Gastrocnemius medialis (tissue), 4 donors: ENCODE data around the gene OVOL1. TPM values are rescaled to one million over a fixed set of nuclear protein-coding genes. Genes with fewer than 3 reads are reported as not detected.
"Not testable (repeated sequence)": the region's sequence is repeated elsewhere in the genome, so short reads cannot be mapped to it uniquely, and the experiment has no call there.

Experiments
- ATAC-seq, 2 donors: fragments of 150-250 bp; one replicate each; pipeline ENCODE4 v1.9.1; 2016
- DNase-seq, 2 donors: peaks; one replicate each; pipeline ENCODE4 v3.0.0-alpha.2; 2019
- H3K27ac ChIP-seq, 4 donors: fragments of 200-600 bp; sonication (generic); 1 replicate in 1 of 4; 2 replicates in 3 of 4; pipeline ENCODE4 v1.5.1; 2016 to 2018; ENCODE audit warnings: mild to moderate bottlenecking in 2 of 4, moderate library complexity in 1 of 4
- H3K27me3 ChIP-seq, 3 donors: fragments of 200-600 bp; sonication (generic) in 2 of 3; 1 replicate in 1 of 3; 2 replicates in 2 of 3; pipeline versions ENCODE4 v1.5.1 to v1.6.0; 2016 to 2019; ENCODE audit warnings: mild to moderate bottlenecking in 1 of 3, moderate library complexity in 1 of 3
- H3K36me3 ChIP-seq, 2 donors: fragments of 200-600 bp; sonication (generic) in 1 of 2; one replicate each; pipeline ENCODE4 v1.5.1; 2017 to 2018
- H3K4me1 ChIP-seq, 2 donors: fragments of 200-600 bp; sonication (generic) in 1 of 2; one replicate each; pipeline ENCODE4 v1.5.1; 2016 to 2017; ENCODE audit warnings: mild to moderate bottlenecking in 2 of 2
- H3K4me3 ChIP-seq, 4 donors: fragments of 200-600 bp; sonication (generic) in 3 of 4; 1 replicate in 1 of 4; 2 replicates in 3 of 4; pipeline ENCODE4 v1.5.1; 2016 to 2019; ENCODE audit warnings: mild to moderate bottlenecking in 2 of 4
- H3K9me3 ChIP-seq, 3 donors: fragments of 200-600 bp; sonication (generic) in 2 of 3; 1 replicate in 1 of 3; 2 replicates in 2 of 3; pipeline ENCODE4 v1.5.1; 2016 to 2019
- CTCF ChIP-seq, 5 experiments: fragments of 450-650 bp in 3 of 5; fragments of 200-600 bp in 2 of 5; sonication (generic) in 2 of 5; IDR thresholded peaks in 4 of 5; conservative IDR thresholded peaks in 1 of 5; 1 replicate in 4 of 5; 2 replicates in 1 of 5; pipeline ENCODE4 v1.5.1; 2016 to 2019; ENCODE audit warnings: antibody characterized with exemption in 5 of 5, mild to moderate bottlenecking in 3 of 5, moderate library complexity in 3 of 5
- POLR2A ChIP-seq, 2 donors: fragments of 450-650 bp; IDR thresholded peaks; one replicate each; pipeline ENCODE4 v1.6.1; 2017; ENCODE audit warnings: antibody characterized with exemption in 2 of 2, mild to moderate bottlenecking in 2 of 2, moderate library complexity in 2 of 2
- in situ Hi-C, 4 donors: fragments of 200-750 bp; cut with MboI; loops; one replicate each; pipeline versions ENCODE4 v1.15.0 to v1.8.0; 2017; ENCODE audit warnings: low sequenced_read_pairs in 4 of 4
- intact Hi-C: fragments of 100-400 bp; cut with DNase I; formaldehyde crosslinking; loops from one replicate; pipeline ENCODE4 v1.15.1; 2023; ENCODE audit warnings: low total_unique reads
- total RNA-seq, 4 donors: library from RNA; depleted of rRNA; stranded (reverse); fragments of >200 nt; gene quantifications; one replicate each; pipeline versions ENCODE4 v1.1.0 to v1.2.3, GENCODE V29; 2016

The OVOL1 gene
- total RNA-seq, 4 donors from 2014 or later, result 0.15 TPM; not detected in 3

DNA sequence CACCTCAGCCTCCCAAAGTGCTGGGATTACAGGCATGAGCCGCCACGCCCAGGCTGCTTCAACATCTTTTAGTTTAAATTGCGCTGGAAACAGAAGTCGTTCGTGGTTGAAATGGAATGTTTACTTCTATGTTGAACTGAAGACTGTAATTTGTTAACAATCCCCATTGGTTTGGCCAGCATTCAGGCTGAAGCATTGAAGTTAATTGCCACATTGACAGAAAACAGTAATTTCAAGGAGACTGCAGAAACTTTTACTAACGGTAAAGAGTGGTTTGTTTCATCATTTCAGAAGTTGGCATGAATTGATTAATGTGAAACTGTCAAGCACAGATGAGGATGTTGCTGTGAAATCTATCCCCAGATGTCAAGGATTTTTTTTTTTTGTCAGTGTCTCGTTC, 20.3 kb upstream of the OVOL1 start:
- in situ Hi-C loops, result no loop called here
- DNase-seq (no peak), ATAC-seq (no peak)
- H3K4me1 ChIP-seq, result peaks cover 0 to 4% of the 10 kb centered on the region in 2 donors
- H3K36me3 ChIP-seq, result no peaks in the 10 kb centered on the region
- TF ChIP-seq CTCF (IDR thresholded peaks at IDR 0.05 in 4 of 5, conservative IDR thresholded peaks at IDR 0.05 in 1 of 5) (no peak), POLR2A (IDR thresholded peaks at IDR 0.05) (no peak)
- intact Hi-C loops, result no loop called here
- no peak overlapping the region for H3K27ac ChIP-seq
- no peaks in the 10 kb centered on the region for H3K27me3 ChIP-seq
- no peaks in the 10 kb centered on the region for H3K9me3 ChIP-seq
- no peak overlapping the region for H3K4me3 ChIP-seq

DNA sequence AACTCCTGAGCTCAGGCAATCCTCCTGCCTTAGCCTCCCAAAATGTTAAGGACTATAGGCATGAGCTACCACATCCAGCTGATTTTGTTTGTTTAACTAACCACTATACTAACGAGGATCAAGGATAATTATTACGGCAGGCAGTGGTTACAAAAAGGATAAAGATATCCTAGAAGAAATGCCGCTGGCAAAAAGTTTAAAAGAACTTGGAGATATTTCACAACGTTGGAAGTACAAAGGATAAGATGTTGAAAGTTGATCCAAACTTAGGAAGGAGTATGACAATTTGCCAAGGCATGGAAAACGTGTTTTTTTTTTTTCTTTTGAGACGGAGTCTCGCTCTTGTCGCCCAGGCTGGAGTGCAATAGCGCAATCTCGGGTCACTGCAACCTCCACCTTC, 19.5 kb upstream of the OVOL1 start:
- DNase-seq (no peak), ATAC-seq (no peak)
- in situ Hi-C loops (no loop called here), intact Hi-C loops (no loop called here)
- no peak overlapping the region for H3K4me3 ChIP-seq
- no peaks in the 10 kb centered on the region for H3K36me3 ChIP-seq
- no peaks in the 10 kb centered on the region for H3K9me3 ChIP-seq
- H3K27ac ChIP-seq, result no peak overlapping the region
- H3K27me3 ChIP-seq, result no peaks in the 10 kb centered on the region
- TF ChIP-seq POLR2A (IDR thresholded peaks at IDR 0.05) (no peak), CTCF (IDR thresholded peaks at IDR 0.05 in 4 of 5, conservative IDR thresholded peaks at IDR 0.05 in 1 of 5) (no peak)
- H3K4me1 ChIP-seq, result peaks cover 0 to 4% of the 10 kb centered on the region in 2 donors

DNA sequence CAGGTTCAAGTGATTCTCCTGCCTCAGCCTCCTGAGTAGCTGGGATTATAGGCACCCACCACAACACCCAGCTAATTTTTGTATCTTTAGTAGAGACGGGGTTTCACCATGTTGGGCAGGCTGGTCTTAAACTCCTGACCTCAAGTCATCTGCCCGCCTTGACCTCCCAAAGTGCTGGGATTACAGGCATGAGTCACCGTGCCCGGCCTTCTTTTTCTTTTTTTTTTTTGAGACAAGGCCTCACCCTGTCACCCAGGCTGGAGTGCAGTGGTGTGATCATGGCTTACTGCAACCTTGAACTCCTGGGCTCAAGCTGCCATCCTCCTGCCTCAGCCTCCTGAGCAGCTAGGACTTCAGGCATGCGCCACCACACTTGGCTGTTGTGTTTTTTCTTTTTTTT, 19.1 kb upstream of the OVOL1 start:
- H3K27me3 ChIP-seq, H3K4me3 ChIP-seq, H3K36me3 ChIP-seq, ATAC-seq, H3K9me3 ChIP-seq, in situ Hi-C loops, H3K4me1 ChIP-seq, DNase-seq, intact Hi-C loops, H3K27ac ChIP-seq: not testable (repeated sequence)

DNA sequence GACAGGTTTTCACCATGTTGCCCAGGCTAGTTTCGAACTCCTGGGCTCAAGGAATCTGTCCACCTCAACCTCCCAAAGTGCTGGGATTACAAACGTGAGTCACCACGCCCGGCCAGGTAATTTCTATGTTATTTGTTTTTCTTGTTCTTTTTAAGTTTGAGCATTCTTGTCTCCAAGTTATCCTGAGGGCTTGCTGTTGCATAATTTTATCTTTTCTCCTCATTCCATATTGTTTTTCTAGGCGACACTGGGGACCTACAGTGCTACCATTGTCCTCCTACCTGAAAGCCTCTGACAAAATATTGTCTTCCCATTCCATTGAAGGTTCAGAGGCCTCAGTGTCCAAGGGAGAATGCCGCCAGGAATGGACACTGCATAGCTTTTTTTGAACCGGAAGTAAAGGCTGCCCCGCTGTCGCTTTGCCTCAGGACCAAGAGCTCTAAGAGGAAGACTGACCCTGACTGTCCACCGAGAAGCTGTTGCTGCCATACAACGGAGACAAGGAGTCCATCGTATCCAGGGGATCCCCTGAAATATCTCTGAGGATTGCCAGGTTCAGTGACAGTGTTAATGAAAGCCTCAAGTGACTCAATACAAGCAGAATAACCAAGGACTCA, 15.8 kb upstream of the OVOL1 start:
- Histone ChIP-seq H3K36me3 (no peaks in the 10 kb centered on the region), H3K27me3 (no peaks in the 10 kb centered on the region), H3K4me3 (no peak overlapping the region), H3K27ac (no peak overlapping the region), H3K4me1 (peaks cover 0 to 4% of the 10 kb centered on the region in 2 donors), H3K9me3 (no peaks in the 10 kb centered on the region)
- in situ Hi-C loops (loop anchor here in 1 of 4 donors (5.0 kb wide), 1 partner anchor 46 kb away; no protein-coding TSS in a partner anchor), intact Hi-C loops (no loop called here)
- TF ChIP-seq POLR2A (IDR thresholded peaks at IDR 0.05) (no peak), CTCF (IDR thresholded peaks at IDR 0.05 in 4 of 5, conservative IDR thresholded peaks at IDR 0.05 in 1 of 5) (no peak)
- no peak for ATAC-seq
- no peak for DNase-seq

- Histone ChIP-seq H3K4me3 (no peak overlapping the region), H3K27ac (no peak overlapping the region), H3K27me3 (no peaks in the 10 kb centered on the region), H3K9me3 (no peaks in the 10 kb centered on the region), H3K36me3 (no peaks in the 10 kb centered on the region), H3K4me1 (peaks cover 0 to 8% of the 10 kb centered on the region in 2 donors)
- intact Hi-C loops (no loop called here), in situ Hi-C loops (loop anchor here in 1 of 4 donors (5.0 kb wide), 1 partner anchor 46 kb away; no protein-coding TSS in a partner anchor)
- ATAC-seq (no peak), DNase-seq (no peak)
- no peak for TF ChIP-seq POLR2A (IDR thresholded peaks at IDR 0.05)
- no peak for TF ChIP-seq CTCF (IDR thresholded peaks at IDR 0.05 in 4 of 5, conservative IDR thresholded peaks at IDR 0.05 in 1 of 5)
Measured at GRCh38 chr11:65771589-65772112, 15.2 kb upstream of the OVOL1 start.
